UCSD-AML1 (cell line): ENCODE results near the gene CD19.
"Not testable (repeated sequence)": the region's sequence is repeated elsewhere in the genome, so short reads cannot be mapped to it uniquely, and the experiment has no call there.

Source experiments
- DNase-seq: peaks from one replicate; lab custom pipeline; 2025; ENCODE audit not compliant: unreplicated experiment; lab: John Stamatoyannopoulos, UW

CD19 gene

DNA sequence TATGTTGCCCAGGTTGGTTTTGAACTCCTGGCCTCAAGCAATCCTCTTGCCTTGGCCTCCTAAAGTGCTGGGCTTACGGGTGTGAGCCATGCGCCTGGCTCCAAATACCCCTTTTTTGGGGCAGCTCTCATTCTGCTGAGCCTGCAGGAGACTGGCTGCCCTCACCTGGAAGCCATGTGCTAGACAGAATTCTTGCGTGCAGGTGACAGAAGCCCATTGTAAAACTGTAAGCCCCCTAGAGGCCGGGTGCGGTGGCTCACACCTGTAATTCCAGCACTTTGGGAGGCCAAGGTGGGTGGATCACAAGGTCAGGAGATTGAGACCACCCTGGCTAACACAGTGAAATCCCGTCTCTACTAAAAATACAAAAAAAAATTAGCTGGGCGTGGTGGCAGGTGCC lies 48.6 kb downstream of the CD19 start:
- not testable (repeated sequence) for DNase-seq

DNA sequence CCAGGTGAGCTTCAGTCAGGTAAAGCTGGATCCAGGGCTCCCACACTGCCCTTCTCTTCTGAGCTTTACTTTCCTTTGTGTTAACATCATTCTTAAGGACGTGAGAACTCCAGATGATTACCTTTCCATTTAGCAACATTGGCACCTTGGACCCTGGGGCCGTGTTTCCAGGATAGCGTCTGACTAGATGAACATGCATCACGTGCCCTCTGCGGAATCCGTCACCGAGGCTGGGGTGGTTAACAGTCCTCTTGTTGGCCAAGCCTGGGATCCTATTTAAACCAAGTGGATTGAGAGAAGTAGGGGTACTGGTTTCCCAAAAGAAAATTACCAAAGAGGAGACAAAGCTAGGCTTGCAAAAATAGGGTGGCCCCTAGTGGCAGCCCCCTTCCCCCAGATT lies 49.2 kb downstream of the CD19 start:
- no peak for DNase-seq

DNA sequence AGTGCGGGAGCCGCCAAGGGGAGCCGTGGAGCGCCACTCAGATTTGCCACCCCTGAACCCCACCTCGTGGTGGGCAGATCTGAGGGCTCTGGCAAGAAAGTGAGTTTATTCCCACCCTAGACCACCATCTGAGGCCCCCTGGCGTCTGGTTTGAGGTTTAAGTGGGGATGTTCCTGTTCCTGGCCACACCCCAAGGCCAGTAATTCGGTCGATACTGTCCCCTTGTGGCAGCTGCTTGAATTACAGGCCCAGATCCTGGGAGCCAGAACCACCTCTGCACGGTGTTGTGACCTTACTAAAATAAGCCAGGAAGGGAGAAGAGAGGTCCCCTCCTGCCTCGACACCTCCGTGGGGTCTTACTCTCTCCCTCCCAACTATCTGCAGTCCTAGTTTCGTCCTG lies 49.7 kb downstream of the CD19 start:
- DNase-seq = no peak

DNA sequence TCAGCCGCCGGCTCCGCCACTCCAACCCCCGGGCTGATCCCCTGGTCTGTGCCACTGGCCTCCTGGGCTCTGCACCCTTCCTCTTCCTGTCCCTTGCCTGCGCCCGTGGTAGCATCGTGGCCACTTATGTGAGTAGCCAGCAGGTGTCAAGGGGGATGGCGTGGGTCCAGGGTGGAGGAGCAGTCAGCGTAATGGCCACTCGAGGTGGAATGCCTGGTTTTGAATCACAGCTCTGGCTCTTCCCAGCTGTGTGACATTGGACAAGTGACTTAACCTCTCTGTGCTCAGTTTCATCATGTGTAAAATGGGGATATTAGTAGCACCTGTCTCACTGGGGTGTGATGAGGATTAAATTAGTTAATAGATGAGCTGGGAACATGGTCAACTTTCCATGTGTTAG lies 50.6 kb downstream of the CD19 start:
- DNase-seq = no peak

DNA sequence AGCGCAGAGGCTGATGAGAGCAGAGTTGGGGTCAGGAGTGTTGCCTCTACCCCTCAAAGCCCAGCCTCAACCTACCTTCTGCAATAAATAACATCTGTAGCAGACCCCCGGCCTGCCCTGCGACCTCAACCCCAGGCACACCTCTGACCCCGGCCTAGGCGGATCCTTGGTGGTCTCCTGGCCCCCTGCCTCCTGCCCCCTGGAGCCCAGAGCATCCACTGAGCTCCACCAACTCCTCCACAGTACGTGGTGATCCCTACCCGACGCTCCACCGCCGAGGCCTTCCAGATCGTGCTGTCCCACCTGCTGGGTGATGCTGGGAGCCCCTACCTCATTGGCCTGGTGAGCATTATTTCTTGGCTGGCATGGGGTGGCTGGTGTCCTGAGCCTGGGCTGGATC lies 51.2 kb downstream of the CD19 start:
- DNase-seq = no peak

DNA sequence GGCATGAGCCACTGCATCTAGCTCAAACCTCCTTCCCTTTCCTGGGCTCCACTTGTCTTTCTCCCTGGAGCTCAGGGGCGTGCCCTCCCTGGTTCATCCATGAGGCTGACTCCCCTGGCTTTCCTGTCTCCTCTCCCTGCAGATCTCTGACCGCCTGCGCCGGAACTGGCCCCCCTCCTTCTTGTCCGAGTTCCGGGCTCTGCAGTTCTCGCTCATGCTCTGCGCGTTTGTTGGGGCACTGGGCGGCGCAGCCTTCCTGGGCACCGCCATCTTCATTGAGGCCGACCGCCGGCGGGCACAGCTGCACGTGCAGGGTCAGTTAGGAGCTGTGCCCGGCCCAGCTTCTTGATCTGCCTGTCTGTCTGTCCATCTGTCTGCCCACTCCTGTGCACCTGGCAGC lies 51.9 kb downstream of the CD19 start:
- no peak for DNase-seq

DNA sequence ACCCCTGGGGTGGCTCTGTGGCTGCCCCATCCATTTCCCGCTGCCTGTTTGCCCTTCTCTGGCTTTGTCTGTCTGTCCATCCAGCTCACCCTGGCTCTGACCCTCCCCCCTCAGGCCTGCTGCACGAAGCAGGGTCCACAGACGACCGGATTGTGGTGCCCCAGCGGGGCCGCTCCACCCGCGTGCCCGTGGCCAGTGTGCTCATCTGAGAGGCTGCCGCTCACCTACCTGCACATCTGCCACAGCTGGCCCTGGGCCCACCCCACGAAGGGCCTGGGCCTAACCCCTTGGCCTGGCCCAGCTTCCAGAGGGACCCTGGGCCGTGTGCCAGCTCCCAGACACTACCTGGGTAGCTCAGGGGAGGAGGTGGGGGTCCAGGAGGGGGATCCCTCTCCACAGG lies 52.3 kb downstream of the CD19 start:
- DNase-seq = no peak

DNA sequence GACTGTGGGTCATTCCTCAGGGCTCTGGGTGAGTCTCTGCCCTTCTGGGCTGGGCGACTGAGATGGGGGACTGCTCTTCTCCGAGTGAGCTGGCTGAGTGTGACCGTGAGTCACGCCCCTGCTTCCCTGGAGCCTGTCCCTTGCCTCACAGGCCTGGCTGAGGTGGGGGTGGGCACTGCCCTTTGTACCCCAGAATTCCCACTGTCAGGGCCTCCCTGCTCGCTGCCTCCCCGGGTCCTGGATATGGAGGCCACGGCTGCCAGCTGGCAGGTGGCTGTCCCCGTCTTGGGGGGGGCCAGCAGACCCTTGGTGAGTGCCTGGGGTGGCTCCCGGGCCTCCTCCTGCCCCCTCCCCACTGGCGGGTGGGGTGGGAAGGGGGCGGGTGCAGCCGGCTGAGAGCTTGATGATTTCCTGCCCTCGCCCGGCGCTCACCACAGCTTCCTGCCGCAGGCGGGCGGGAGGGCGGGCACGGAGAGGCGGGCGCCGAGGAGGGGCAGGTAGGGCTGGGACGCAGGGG lies 52.9 kb downstream of the CD19 start, which contains the start of gene LAT:
Gene LAT (plus strand): TSS at position 434 of the 517 bp plus-strand sequence. CDS start 366 bp downstream, outside the sequence.
- DNase-seq = peak; percentile 87

DNA sequence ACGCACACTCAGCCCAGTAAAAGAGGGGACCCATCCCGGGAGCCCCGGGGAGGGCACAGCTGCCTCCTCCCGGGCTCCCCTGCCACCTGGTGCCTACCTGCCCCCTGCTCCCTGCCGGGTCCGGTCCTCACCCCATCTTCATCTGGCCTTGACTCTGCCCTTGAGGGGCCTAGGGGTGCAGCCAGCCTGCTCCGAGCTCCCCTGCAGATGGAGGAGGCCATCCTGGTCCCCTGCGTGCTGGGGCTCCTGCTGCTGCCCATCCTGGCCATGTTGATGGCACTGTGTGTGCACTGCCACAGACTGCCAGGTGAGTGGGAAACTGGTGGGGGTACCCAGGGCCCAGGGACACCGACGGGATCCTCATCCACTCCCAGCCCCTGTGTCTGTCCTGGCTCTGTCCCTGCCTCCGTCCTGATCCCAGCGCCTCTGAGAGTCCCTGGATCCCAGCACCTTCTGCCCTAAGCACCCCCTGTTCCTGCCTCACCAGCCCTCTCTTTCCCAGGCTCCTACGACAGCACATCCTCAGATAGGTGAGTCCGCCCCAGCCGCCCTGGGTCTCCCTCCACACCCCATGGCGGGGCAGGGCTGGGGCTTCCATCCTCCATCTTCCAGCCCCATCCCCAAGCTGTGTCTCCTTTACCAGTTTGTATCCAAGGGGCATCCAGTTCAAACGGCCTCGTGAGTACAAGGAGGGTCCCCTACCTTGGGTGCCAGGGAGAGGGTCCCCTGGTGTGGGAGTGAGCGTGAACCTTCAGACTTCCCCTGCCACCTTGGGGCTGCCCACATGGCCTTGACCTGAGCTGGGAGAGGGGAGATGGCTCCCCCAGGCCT lies 53.7 kb downstream of the CD19 start:
- no peak for DNase-seq

DNA sequence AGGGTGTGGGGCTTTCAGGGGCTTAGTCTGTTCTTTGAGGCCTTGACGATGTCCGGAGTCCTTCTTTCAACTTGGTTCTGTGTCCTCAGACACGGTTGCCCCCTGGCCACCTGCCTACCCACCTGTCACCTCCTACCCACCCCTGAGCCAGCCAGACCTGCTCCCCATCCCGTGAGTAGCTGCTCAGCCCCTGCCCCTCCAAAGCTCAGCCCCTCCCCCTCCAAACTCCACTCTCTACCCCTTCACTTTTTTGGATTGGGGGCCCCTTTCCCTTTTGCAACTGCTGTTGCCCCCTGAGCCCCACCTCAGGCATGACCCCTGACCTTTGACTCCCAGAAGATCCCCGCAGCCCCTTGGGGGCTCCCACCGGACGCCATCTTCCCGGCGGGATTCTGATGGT lies 54.3 kb downstream of the CD19 start:
- no peak for DNase-seq

DNA sequence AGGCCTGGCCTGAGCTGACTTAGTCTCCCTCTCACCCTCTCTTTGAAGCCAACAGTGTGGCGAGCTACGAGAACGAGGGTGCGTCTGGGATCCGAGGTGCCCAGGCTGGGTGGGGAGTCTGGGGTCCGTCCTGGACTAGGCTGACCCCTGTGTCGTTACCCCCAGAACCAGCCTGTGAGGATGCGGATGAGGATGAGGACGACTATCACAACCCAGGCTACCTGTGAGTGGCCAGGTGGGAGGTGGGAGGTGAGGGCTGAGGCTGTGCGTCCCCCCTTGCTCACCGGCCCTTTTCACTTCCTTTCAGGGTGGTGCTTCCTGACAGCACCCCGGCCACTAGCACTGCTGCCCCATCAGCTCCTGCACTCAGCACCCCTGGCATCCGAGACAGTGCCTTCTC lies 54.7 kb downstream of the CD19 start:
- DNase-seq = no peak

DNA sequence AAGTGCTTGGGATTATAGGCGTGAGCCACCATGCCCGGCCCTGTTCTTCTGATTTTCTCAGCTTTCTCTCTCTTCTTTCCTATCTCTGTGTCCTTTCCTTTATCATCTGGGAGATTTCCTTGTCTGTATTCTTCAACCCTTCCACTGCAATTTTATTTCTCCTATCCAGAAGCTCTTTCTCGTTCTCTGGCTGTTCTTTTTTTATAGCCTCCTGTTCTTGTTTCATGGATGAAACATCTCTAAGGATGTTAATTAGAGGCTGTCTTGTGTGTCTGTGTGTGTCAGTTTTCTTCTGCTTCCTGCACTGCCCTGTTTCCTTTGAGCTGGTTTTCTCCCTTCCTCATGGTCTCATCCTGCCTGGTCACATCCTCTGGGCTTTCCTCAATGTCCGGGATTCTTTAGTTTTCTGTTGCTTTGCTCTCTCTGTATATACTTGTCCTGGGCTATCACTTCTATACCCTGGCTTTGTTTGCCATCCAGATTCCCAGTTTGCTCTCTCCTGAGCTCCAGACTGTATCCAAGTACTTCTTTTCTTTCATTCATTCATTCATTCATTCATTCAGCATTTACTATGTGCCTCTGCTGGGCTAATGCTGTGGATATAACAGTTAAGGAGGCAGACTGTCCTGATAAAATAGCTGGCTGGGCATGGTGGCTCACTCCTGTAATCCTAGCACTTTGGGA lies 55.5 kb downstream of the CD19 start:
- DNase-seq = no peak
